GM18868 (cell line): ENCODE measurements around the gene LIX1.
"Not testable (repeated sequence)": the region's sequence is repeated elsewhere in the genome, so short reads cannot be mapped to it uniquely, and the experiment has no call there.

ENCODE experiments used
- ATAC-seq: cut with Tn5 transposase; IDR thresholded peaks from one replicate; pipeline ENCODE4 v1.9.1; 2021; ENCODE audit warnings: mild to moderate bottlenecking, moderate library complexity; ENCODE audit not compliant: unreplicated experiment

Gene LIX1

GRCh38 chr5:97142521-97143254, at the start of gene LIX1:
TSS of gene LIX1 (minus strand) at chr5:97142611. CDS start at chr5:97142576, 35 bp downstream.
- ATAC-seq: peak; percentile 91

GRCh38 chr5:97191893-97192292, 49.5 kb upstream of the LIX1 start:
- no peak for ATAC-seq

GRCh38 chr5:97189523-97189922, 47.1 kb upstream of the LIX1 start:
- ATAC-seq: not testable (repeated sequence)

- ATAC-seq: no peak
Observed at GRCh38 chr5:97183930-97184213, 41.5 kb upstream of the LIX1 start.

GRCh38 chr5:97183100-97183929, 40.9 kb upstream of the LIX1 start, which contains the start of gene RIOK2:
TSS of gene RIOK2 (minus strand) at chr5:97183247. CDS start at chr5:97183191, 56 bp downstream.
- ATAC-seq: peak; percentile 92

- no peak for ATAC-seq
Observed at GRCh38 chr5:97182571-97183099, 40.2 kb upstream of the LIX1 start.

GRCh38 chr5:97181856-97182545, 39.6 kb upstream of the LIX1 start:
- no peak for ATAC-seq

- ATAC-seq: not testable (repeated sequence)
Observed at GRCh38 chr5:97179457-97179856, 37.0 kb upstream of the LIX1 start.

GRCh38 chr5:97172227-97172626, 29.8 kb upstream of the LIX1 start:
- no peak for ATAC-seq

- ATAC-seq: no peak
Observed at GRCh38 chr5:97171703-97172102, 29.3 kb upstream of the LIX1 start.

GRCh38 chr5:97167435-97167834, 25.0 kb upstream of the LIX1 start:
- ATAC-seq: peak; percentile 88

GRCh38 chr5:97165726-97166125, 23.3 kb upstream of the LIX1 start:
- no peak for ATAC-seq

- ATAC-seq: no peak
Observed at GRCh38 chr5:97164846-97165245, 22.4 kb upstream of the LIX1 start.

- no peak for ATAC-seq
Observed at GRCh38 chr5:97163790-97164285, 21.4 kb upstream of the LIX1 start.

GRCh38 chr5:97163360-97163764, 21.0 kb upstream of the LIX1 start:
- ATAC-seq: no peak

- ATAC-seq: peak; percentile 58
Observed at GRCh38 chr5:97162045-97162444, 19.6 kb upstream of the LIX1 start.

GRCh38 chr5:97157689-97158088, 15.3 kb upstream of the LIX1 start:
- ATAC-seq: no peak

- ATAC-seq: no peak
Observed at GRCh38 chr5:97151370-97151769, 9.0 kb upstream of the LIX1 start.

GRCh38 chr5:97150401-97150800, 8.0 kb upstream of the LIX1 start:
- no peak for ATAC-seq

GRCh38 chr5:97149709-97150108, 7.3 kb upstream of the LIX1 start:
- ATAC-seq: no peak

GRCh38 chr5:97148288-97148687, 5.9 kb upstream of the LIX1 start:
- no peak for ATAC-seq
